ENCODE measurements around the gene TM4SF20. TPM values are rescaled to one million over a fixed set of nuclear protein-coding genes. Genes with fewer than 3 reads are reported as not detected.

Gene TM4SF20
- total RNA-seq, 1 experiment from 2014 or later = not detected

GRCh38 chr2:227412877-227413276, 33.8 kb upstream of the TM4SF20 start (continued):
- TF ChIP-seq, protein P1, sequence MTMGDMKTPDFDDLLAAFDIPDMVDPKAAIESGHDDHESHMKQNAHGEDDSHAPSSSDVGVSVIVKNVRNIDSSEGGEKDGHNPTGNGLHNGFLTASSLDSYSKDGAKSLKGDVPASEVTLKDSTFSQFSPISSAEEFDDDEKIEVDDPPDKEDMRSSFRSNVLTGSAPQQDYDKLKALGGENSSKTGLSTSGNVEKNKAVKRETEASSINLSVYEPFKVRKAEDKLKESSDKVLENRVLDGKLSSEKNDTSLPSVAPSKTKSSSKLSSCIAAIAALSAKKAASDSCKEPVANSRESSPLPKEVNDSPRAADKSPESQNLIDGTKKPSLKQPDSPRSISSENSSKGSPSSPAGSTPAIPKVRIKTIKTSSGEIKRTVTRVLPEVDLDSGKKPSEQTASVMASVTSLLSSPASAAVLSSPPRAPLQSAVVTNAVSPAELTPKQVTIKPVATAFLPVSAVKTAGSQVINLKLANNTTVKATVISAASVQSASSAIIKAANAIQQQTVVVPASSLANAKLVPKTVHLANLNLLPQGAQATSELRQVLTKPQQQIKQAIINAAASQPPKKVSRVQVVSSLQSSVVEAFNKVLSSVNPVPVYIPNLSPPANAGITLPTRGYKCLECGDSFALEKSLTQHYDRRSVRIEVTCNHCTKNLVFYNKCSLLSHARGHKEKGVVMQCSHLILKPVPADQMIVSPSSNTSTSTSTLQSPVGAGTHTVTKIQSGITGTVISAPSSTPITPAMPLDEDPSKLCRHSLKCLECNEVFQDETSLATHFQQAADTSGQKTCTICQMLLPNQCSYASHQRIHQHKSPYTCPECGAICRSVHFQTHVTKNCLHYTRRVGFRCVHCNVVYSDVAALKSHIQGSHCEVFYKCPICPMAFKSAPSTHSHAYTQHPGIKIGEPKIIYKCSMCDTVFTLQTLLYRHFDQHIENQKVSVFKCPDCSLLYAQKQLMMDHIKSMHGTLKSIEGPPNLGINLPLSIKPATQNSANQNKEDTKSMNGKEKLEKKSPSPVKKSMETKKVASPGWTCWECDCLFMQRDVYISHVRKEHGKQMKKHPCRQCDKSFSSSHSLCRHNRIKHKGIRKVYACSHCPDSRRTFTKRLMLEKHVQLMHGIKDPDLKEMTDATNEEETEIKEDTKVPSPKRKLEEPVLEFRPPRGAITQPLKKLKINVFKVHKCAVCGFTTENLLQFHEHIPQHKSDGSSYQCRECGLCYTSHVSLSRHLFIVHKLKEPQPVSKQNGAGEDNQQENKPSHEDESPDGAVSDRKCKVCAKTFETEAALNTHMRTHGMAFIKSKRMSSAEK (CRISPR knock-in tag; IDR thresholded peaks at IDR 0.05; ENCODE audit: borderline replicate concordance) = no peak
- TF ChIP-seq, protein P2, sequence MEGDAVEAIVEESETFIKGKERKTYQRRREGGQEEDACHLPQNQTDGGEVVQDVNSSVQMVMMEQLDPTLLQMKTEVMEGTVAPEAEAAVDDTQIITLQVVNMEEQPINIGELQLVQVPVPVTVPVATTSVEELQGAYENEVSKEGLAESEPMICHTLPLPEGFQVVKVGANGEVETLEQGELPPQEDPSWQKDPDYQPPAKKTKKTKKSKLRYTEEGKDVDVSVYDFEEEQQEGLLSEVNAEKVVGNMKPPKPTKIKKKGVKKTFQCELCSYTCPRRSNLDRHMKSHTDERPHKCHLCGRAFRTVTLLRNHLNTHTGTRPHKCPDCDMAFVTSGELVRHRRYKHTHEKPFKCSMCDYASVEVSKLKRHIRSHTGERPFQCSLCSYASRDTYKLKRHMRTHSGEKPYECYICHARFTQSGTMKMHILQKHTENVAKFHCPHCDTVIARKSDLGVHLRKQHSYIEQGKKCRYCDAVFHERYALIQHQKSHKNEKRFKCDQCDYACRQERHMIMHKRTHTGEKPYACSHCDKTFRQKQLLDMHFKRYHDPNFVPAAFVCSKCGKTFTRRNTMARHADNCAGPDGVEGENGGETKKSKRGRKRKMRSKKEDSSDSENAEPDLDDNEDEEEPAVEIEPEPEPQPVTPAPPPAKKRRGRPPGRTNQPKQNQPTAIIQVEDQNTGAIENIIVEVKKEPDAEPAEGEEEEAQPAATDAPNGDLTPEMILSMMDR (IDR thresholded peaks at IDR 0.05) = no peak
- TF ChIP-seq ATF1 (CRISPR knock-in tag; IDR thresholded peaks at IDR 0.05) (no peak), IRF2 (CRISPR knock-in tag; IDR thresholded peaks at IDR 0.05; ENCODE audit: borderline replicate concordance, low read depth) (no peak), JUN (CRISPR knock-in tag; IDR thresholded peaks at IDR 0.05) (no peak), MLX (CRISPR knock-in tag; IDR thresholded peaks at IDR 0.05) (no peak), MXD4 (CRISPR knock-in tag; IDR thresholded peaks at IDR 0.05; ENCODE audit: borderline replicate concordance) (no peak), SP1 (CRISPR knock-in tag; conservative IDR thresholded peaks at IDR 0.05) (no peak), CREB1 (CRISPR knock-in tag; IDR thresholded peaks at IDR 0.05) (no peak), CBFB (CRISPR knock-in tag; IDR thresholded peaks at IDR 0.05; ENCODE audit: low read depth) (no peak)

- H3K27ac Mint-ChIP-seq = no peak overlapping the region
- ChIA-PET CTCF (no interaction called here), POLR2A (no interaction called here)
- H3K4me3 Mint-ChIP-seq = no peak overlapping the region
- DNase-seq (ENCODE audit: low spot score) (no peak), ATAC-seq (no peak)
- H3K9me3 Mint-ChIP-seq = no peaks in the 10 kb centered on the region
- TF ChIP-seq NFYB (CRISPR knock-in tag; conservative IDR thresholded peaks at IDR 0.05; ENCODE audit: low read depth) = no peak
- no peak for TF ChIP-seq JUN (CRISPR knock-in tag; IDR thresholded peaks at IDR 0.05)
- TF ChIP-seq TP53 (CRISPR knock-in tag; IDR thresholded peaks at IDR 0.05) = no peak
- TF ChIP-seq TEAD1 (CRISPR knock-in tag; IDR thresholded peaks at IDR 0.05) = no peak
- no peak for TF ChIP-seq OVOL2 (CRISPR knock-in tag; IDR thresholded peaks at IDR 0.05; ENCODE audit: borderline replicate concordance)
- no peak for TF ChIP-seq ZNF219 (CRISPR knock-in tag; IDR thresholded peaks at IDR 0.05; ENCODE audit: borderline replicate concordance)
- no peak for TF ChIP-seq ZNF423 (CRISPR knock-in tag; IDR thresholded peaks at IDR 0.05)
- TF ChIP-seq, protein P3, sequence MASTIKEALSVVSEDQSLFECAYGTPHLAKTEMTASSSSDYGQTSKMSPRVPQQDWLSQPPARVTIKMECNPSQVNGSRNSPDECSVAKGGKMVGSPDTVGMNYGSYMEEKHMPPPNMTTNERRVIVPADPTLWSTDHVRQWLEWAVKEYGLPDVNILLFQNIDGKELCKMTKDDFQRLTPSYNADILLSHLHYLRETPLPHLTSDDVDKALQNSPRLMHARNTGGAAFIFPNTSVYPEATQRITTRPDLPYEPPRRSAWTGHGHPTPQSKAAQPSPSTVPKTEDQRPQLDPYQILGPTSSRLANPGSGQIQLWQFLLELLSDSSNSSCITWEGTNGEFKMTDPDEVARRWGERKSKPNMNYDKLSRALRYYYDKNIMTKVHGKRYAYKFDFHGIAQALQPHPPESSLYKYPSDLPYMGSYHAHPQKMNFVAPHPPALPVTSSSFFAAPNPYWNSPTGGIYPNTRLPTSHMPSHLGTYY (CRISPR knock-in tag; IDR thresholded peaks at IDR 0.05) = no peak
- TF ChIP-seq, protein P4, sequence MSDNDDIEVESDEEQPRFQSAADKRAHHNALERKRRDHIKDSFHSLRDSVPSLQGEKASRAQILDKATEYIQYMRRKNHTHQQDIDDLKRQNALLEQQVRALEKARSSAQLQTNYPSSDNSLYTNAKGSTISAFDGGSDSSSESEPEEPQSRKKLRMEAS (CRISPR knock-in tag; IDR thresholded peaks at IDR 0.05) = no peak
- TF ChIP-seq, protein P5, sequence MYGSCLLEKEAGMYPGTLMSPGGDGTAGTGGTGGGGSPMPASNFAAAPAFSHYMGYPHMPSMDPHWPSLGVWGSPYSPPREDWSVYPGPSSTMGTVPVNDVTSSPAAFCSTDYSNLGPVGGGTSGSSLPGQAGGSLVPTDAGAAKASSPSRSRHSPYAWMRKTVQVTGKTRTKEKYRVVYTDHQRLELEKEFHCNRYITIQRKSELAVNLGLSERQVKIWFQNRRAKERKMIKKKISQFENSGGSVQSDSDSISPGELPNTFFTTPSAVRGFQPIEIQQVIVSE (CRISPR knock-in tag; IDR thresholded peaks at IDR 0.05; ENCODE audit: borderline replicate concordance) = no peak
- no peak for TF ChIP-seq CBFB (CRISPR knock-in tag; IDR thresholded peaks at IDR 0.05; ENCODE audit: low read depth)
- no peak for TF ChIP-seq GRHL2 (CRISPR knock-in tag; IDR thresholded peaks at IDR 0.05; ENCODE audit: insufficient replicate concordance, severe bottlenecking)
- no peak for TF ChIP-seq PRRX2 (CRISPR knock-in tag; IDR thresholded peaks at IDR 0.05)
- TF ChIP-seq FOXJ3 (CRISPR knock-in tag; IDR thresholded peaks at IDR 0.05; ENCODE audit: borderline replicate concordance) = no peak
- no peak for TF ChIP-seq TEAD4 (CRISPR knock-in tag; IDR thresholded peaks at IDR 0.05)
- TF ChIP-seq ZSCAN18 (CRISPR knock-in tag; IDR thresholded peaks at IDR 0.05) = no peak
- TF ChIP-seq, protein P6, sequence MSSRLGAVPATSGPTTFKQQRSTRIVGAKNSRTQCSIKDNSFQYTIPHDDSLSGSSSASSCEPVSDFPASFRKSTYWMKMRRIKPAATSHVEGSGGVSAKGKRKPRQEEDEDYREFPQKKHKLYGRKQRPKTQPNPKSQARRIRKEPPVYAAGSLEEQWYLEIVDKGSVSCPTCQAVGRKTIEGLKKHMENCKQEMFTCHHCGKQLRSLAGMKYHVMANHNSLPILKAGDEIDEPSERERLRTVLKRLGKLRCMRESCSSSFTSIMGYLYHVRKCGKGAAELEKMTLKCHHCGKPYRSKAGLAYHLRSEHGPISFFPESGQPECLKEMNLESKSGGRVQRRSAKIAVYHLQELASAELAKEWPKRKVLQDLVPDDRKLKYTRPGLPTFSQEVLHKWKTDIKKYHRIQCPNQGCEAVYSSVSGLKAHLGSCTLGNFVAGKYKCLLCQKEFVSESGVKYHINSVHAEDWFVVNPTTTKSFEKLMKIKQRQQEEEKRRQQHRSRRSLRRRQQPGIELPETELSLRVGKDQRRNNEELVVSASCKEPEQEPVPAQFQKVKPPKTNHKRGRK (CRISPR knock-in tag; IDR thresholded peaks at IDR 0.05; ENCODE audit: borderline replicate concordance) = no peak
- no peak for TF ChIP-seq NFE2L1 (CRISPR knock-in tag; IDR thresholded peaks at IDR 0.05)
- no peak for TF ChIP-seq SP1 (CRISPR knock-in tag; conservative IDR thresholded peaks at IDR 0.05)
- TF ChIP-seq ZNF121 (CRISPR knock-in tag; IDR thresholded peaks at IDR 0.05) = no peak
- no peaks in the 10 kb centered on the region for H3K36me3 Mint-ChIP-seq
- H3K27me3 Mint-ChIP-seq (ENCODE audit: low read depth) = no peaks in the 10 kb centered on the region
- H3K4me1 Mint-ChIP-seq = peaks cover 4% of the 10 kb centered on the region; the same call in 1 of the 2 replicates
Observed at GRCh38 chr2:227411990-227412350, 32.9 kb upstream of the TM4SF20 start.

Measured in WTC11 (cell line).